ENCODE data around the gene CRIP2.

DNA sequence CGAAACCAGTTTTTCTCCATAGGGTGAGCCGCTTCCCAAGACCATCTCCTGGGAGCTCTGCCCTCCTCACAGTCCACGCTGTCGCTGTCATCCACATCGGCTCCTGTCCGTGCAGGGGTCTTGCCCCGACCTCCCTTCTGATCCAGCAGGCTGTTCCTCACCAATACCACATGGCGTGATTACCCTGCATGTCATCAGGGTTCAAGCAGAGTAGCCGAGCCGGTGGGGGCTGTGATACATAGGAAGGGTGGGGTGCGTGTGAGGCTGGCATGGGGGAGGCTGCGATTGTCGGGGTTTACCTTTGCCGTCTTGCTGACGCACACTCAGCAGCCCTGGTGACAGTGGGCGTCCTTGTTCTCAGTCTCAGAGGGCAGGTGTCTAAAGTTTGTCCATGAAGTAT is 33.4 kb downstream of the CRIP2 start:
- TF ChIP-seq, protein P1, sequence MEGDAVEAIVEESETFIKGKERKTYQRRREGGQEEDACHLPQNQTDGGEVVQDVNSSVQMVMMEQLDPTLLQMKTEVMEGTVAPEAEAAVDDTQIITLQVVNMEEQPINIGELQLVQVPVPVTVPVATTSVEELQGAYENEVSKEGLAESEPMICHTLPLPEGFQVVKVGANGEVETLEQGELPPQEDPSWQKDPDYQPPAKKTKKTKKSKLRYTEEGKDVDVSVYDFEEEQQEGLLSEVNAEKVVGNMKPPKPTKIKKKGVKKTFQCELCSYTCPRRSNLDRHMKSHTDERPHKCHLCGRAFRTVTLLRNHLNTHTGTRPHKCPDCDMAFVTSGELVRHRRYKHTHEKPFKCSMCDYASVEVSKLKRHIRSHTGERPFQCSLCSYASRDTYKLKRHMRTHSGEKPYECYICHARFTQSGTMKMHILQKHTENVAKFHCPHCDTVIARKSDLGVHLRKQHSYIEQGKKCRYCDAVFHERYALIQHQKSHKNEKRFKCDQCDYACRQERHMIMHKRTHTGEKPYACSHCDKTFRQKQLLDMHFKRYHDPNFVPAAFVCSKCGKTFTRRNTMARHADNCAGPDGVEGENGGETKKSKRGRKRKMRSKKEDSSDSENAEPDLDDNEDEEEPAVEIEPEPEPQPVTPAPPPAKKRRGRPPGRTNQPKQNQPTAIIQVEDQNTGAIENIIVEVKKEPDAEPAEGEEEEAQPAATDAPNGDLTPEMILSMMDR (optimal IDR thresholded peaks at IDR 0.05 in 1 of 3, IDR thresholded peaks at IDR 0.05 in 1 of 3, conservative IDR thresholded peaks at IDR 0.05 in 1 of 3; ENCODE audit: extremely low read depth in 1 of 3, insufficient read depth in 2 of 3, low read length in 3 of 3) = no peak
- TF ChIP-seq EZH2 (IDR thresholded peaks at IDR 0.05; ENCODE audit: low read length) = no peak

All from keratinocyte (primary cell).